GM18868 (cell line): ENCODE measurements around the gene ZNF839.
A peak's percentile ranks its signal among the peaks of the same experiment; 100 is the strongest.
"Not testable (repeated sequence)": the region's sequence is repeated elsewhere in the genome, so short reads cannot be mapped to it uniquely, and the experiment has no call there.

Experiments used
- ATAC-seq: cut with Tn5 transposase; IDR thresholded peaks from one replicate; pipeline ENCODE4 v1.9.1; 2021; ENCODE audit warnings: mild to moderate bottlenecking, moderate library complexity; ENCODE audit not compliant: unreplicated experiment

ZNF839 gene

GRCh38 chr14:102319351-102320032 is at the start of gene ZNF839:
Gene ZNF839 (plus strand): TSS chr14:102319746. CDS start chr14:102319766, 20 bp downstream.
- ATAC-seq: peak; percentile 72

- ATAC-seq: no peak
Measured at GRCh38 chr14:102272392-102272791, 47.2 kb upstream of the ZNF839 start.

DNA sequence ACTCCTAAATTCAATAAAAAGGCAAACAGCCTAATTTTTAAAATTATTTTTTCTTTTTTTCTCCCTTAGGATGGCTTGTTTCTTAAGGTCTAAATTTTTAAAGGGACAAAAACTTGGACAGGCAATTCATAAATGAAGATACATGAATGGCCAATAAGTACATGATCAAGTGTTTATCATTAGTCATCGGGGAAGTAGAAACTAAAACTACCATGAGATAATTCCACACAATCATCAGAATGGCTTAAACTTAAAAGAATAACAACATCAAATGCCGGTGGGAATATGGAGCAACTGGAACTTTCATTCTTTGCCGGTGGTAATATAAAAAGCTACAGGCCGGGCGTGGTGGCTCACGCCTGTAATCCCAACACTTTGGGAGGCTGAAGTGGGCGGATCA is 43.7 kb upstream of the ZNF839 start:
- no peak for ATAC-seq

- ATAC-seq: no peak
Measured at GRCh38 chr14:102277874-102278630, 41.5 kb upstream of the ZNF839 start.

DNA sequence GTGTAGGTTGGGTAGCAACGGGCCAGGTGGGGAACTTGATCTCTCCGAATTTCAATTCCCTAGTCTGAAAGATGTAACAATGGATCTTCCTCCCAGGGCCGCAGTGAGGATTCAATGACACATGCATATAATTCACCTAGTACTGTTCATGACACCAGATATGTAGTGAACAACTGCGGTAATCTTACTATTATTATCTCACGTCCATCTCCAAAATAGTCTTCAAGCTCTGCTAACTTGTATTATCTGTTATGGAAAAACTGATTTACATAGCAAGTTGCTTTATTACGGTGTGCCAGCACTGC is 41.0 kb upstream of the ZNF839 start:
- ATAC-seq: no peak

DNA sequence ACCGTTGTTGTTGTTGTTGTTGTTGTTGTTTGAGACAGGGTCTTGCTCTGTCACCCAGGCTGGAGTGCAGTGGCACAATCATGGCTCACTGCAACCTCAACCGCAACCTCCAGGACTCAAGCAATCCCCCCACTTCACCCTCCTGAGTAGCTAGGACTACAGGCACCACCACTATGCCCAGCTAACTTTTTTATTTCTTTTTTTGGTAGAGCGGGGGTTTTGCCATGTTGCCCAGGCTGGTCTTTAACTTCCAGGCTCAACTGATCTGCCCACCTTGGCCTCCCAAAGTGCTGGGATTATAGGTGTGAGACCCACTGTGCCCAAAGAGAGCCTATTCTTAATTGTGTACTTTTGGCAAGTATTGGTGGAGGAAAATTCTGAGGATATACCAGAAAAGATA is 40.3 kb upstream of the ZNF839 start:
- no peak for ATAC-seq

DNA sequence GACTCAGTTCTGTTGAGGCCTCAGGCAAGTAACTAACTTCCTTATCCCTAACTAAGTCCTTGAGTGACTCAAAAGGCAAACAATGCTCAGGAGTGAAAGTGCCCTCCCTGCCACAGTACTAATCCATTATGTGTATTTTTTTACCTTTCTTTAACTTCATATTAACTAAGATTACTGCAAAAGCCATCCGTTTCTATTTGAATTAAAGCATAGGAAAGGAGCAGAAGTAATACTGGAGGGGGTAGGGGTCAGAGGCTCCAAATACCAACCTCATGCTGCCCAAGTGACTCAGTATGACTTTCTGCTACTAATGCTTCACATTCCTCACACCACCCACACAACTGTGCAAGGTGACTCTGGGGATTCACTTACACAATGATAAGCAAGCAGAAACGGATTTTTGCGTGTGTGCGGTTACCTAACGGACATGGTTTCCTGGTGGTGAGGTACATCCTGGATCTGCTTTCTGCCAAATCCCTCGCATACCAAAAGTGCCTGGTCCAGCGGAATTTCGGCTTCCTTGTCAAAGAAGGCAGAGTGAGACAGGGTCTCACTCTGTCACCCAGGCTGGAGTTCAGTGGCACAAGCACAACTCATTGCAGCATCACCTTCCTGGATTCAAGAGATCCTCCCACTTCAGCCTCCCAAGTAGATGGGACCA is 39.7 kb upstream of the ZNF839 start:
- ATAC-seq: no peak

DNA sequence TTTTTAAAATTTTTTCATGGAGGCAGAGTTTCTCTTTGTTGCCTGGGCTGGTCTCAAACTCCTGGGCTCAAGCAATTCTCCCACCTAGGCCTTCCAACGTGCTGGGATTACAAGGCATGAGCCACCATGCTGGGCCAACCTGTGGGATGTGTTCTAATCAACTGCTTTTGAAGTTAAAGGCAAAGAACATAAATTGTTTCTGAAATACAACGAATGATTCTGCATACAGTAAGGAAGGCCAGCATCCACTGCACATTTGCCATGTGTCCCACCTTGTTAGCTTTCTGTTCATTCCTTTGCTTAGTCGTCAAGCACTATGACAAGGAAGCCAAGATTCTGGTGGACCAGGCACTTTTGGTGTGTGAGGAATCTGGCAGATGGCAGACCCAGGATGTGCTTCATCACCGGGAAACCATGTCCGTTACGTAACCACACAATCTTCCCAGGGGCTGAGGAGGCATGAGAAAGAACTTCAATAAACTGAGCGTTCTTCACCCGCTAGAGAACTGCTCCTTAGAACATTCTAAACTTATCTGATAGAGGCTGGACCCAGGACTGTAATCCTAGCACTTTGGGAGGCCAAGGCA is 39.1 kb upstream of the ZNF839 start:
- no peak for ATAC-seq

DNA sequence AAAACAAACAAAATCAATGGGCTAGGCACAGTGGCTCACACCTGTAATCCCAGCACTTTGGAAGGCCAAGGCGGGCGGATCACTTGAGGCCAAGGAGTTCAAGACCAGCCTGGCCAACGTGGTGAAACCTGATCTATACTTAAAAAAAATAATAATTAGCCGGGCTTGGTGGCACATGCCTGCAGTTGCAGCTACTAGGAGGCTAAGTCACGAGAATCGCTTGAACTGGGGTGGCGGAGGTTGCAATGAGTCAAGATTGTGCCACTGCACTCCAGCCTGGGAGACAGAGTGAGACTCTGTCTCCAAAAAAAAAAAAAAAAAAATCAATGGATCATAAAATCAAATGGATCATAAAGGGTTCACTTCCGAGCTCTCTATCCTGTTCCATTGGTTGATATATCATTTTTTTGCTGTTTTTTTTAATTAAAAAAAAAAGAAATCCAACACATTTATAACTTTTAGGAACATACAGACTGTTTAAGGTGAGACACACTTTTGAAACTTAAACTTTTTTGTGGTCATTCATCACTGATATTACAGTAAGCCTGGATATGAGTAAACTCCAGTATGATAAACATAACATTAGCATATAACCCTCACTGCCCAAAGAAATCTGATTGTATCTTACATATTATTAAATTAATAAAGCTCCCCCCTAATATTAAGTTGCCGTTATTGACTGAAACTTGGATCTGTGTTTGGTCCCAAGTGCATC is 36.6 kb upstream of the ZNF839 start:
- ATAC-seq: no peak

GRCh38 chr14:102283631-102284129 is 35.9 kb upstream of the ZNF839 start:
- no peak for ATAC-seq

DNA sequence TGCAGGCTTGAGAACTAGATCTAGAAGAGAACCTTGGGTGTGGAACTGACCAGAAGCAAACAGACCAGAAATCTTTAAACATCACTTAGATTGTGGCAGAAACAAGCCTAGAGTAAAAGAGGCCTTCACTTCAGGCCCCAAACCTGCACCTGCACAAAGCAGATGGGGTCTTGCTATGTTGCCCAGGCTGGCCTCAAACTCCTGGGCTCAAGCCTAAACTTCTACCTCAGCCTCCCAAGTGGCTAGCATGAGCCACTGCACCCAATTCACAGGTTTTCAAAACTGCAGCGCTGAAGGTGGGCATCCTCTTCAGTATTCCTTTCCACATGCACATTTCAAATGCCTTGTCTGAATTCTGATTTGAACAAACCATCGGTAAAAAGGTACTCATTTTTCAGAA is 34.4 kb upstream of the ZNF839 start:
- no peak for ATAC-seq

DNA sequence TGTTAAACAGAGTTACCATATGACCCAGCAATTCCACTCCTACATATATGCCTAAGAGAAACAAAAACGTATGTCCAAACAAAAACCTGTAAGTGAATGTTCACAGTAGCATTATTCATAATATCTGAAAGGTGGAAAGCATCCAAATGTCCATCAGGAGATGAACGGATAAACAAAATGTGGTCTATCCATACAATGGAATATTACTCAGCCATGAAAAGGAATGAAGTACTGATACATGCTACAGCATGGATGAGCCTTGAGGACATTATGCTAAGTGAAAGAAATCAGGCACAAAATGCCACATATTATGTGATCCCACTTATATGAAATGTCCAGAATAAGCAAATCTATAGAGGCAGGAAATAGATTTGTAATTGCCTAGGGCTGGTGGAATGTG is 31.4 kb upstream of the ZNF839 start:
- ATAC-seq: no peak

DNA sequence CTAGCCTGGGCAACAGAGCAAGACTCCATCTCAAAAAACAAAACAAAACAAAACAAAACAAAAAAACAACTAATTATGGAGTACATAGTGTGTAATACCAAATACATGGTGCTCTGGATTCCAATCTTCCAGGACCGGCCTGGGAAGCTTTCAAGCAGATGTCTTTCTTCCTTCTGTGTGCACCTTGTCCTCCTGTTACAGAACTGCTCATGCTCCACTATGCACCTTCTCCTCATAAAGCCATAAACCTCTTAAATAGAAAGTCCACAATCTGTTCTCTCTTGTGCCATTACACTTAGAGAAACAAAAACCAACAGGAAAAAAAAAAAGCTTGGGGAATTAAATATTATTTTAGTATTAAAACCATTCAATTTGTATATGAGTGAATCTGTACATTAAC is 27.1 kb upstream of the ZNF839 start:
- ATAC-seq: no peak

DNA sequence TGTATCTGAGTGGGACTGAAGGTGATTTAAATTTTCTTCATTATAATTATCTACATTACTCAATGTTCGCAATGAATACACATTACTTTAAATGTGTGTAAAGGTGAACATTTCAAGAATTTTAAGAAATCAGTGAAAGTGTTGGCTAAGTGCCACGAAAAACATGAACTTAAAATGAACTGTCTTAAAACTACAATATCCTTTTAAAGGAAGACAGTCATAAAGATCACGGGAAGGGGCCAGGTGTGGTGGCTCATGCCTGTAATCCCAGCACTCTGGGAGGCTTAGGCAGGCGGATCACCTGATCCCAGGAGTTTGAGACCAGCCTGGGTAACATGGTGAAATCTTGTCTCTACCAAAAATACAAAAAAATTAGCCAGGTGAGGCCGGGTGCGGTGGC is 25.8 kb upstream of the ZNF839 start:
- no peak for ATAC-seq

DNA sequence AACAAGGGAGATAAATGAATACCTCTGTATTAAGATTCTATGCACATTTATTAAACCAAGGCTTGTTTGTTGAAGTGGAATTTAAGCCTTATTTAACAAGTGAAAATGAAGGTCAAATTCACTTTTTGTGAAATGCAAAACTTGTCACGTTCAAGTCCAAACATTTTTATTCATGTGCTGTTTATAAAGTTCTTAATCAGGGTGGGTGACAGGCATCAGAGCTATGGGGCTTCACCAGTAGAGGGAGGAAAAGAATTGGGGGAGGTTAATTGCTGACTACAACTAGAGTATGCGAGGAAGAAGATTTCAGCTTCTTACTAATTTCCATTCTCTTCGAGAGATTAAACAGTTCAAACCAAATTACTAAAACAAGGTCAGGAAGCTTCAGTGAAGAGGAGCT is 24.3 kb upstream of the ZNF839 start:
- no peak for ATAC-seq

GRCh38 chr14:102297436-102298170 is 21.9 kb upstream of the ZNF839 start:
- ATAC-seq: no peak

GRCh38 chr14:102298303-102299070 is 21.1 kb upstream of the ZNF839 start:
- not testable (repeated sequence) for ATAC-seq

DNA sequence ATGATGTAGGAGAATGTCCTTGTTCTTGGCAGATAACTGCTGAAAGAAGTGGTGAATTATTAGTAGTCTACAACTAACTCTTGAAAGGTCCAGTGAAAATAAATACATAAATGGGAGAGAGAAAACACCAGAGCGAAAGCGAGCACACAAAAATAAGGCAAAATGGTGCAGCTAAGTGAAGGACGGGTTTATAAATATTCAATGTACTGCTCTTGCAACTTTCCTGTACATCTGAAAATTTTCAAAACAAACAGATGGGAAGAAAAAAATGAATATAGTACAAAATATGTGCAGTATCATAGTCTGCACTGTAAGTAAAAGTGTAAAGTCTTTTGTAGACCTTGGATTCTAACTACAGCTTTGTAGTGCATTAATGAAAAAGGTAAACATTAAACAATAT is 15.9 kb upstream of the ZNF839 start:
- no peak for ATAC-seq
